T-helper 2 cell treated with Interferon-gamma antibody and Interleukin-4, amounts not matched to agents 100 ng/mL and 5 ng/mL, for 36 hours (primary cell): ENCODE measurements around the gene LCORL. TPM values are rescaled to one million over a fixed set of nuclear protein-coding genes. Genes with fewer than 3 reads are reported as not detected.

Experiments used
- intact Hi-C: fragments of 100-400 bp; cut with micrococcal nuclease; formaldehyde crosslinking; loops from one replicate; pipeline ENCODE4 v1.15.1; 2023
- total RNA-seq: library from RNA; stranded (reverse); gene quantifications from 2 replicates; pipeline ENCODE4 v1.2.3, GENCODE V29; 2022

LCORL gene
- total RNA-seq, 1 donor from 2014 or later, result 10.0 TPM

- intact Hi-C loops, result no loop called here
Measured at GRCh38 chr4:17939054-17939453, 82.5 kb downstream of the LCORL start.

- intact Hi-C loops, result no loop called here
Measured at GRCh38 chr4:17934286-17934685, 87.3 kb downstream of the LCORL start.

DNA sequence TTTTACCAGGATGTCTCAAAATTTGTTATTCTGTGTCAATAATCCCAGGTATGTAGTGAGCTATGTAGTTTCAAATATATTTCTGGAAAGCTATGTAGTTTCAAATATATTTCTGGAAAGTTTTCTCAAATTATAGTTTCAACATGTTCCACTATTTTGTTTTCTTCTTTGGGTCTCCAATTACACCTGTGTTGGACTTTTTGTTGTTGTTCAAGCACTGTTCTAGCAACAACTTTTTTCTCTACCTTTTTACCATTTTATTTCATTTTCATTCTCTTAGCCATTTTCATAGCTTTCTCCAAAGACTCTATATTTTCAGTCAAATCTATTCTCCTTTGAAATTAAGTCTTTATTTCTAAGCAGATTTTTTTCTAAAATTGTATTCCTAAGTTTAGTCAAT, 88.4 kb downstream of the LCORL start:
- intact Hi-C loops, result no loop called here

GRCh38 chr4:17932041-17932440, 89.5 kb downstream of the LCORL start:
- intact Hi-C loops, result no loop called here

DNA sequence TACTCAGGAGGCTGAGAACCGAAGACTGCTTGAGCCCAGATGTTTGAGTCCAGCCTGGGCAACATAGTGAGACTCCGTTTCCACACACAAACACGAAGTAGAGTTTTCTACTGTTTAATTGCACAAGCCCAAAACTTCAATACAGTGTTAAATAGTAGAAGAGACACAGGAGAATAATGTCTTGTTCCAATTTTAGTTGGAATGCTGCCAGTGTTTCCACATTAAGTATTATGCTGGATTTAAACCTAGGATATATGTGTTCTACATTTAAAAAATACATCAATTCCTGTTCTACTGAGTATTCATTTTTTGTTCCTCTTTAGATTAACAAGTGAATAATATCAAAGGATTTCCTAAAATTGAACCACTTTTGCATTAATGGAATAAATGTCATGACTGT, 91.3 kb downstream of the LCORL start:
- intact Hi-C loops, result no loop called here

DNA sequence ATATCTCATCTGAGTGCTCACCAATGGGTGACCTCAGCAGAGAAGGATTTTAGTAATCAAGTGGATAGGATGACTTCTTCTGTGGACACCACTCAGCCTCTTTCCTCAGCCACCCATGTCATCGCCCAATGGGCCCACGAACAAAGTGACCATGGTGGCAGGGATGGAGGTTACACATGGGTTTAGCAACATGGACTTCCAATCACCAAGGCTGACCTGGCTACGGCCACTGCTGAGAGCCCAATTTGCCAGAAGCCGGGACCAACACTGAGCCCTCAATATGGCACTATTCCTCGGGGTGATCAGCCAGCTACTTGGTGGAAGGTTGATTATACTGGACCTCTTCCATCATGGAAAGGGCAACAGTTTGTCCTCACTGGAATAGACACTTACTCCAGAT, 97.4 kb downstream of the LCORL start:
- intact Hi-C loops, result no loop called here

- intact Hi-C loops, result no loop called here
Measured at GRCh38 chr4:17921451-17921850, 100.1 kb downstream of the LCORL start.

- intact Hi-C loops, result no loop called here
Measured at GRCh38 chr4:17920681-17921080, 100.9 kb downstream of the LCORL start.

DNA sequence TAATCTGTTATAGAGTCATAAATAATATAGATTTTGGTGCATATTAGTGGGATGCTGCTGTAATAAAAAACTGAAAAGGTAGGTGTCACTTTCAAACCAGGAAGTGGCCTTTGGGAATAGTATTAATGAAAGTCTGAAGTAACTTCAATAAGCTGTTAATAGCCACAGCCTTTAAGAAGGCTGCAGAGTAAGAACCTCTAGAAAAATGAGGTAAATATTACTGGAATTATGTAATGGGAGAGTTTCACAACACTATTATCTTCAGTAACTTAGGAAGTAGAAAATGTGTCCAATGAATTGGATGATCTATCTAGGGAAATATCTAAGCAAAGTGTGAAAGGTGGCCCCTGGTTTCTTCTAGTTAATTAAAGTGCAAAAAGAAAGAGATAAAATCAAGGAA, 106.1 kb downstream of the LCORL start:
- intact Hi-C loops, result no loop called here

DNA sequence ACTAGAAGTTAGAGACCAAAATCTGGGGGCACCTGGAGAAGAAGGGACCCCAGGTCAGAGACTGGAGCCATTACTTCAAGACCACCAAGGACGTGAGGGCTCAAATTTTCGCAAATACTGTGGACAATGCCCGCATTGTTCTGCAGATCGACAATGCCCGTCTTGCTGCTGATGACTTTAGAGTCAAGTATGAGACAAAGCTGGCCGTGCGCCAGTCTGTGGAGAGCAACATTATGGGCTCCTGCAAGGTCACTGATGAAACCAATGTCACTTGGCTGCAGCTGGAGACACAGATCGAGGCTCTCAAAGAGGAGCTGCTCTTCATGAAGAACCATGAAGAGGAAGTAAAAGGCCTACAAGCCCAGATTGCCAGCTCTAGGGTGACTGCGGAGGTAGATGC, 109.5 kb downstream of the LCORL start:
- intact Hi-C loops, result no loop called here

DNA sequence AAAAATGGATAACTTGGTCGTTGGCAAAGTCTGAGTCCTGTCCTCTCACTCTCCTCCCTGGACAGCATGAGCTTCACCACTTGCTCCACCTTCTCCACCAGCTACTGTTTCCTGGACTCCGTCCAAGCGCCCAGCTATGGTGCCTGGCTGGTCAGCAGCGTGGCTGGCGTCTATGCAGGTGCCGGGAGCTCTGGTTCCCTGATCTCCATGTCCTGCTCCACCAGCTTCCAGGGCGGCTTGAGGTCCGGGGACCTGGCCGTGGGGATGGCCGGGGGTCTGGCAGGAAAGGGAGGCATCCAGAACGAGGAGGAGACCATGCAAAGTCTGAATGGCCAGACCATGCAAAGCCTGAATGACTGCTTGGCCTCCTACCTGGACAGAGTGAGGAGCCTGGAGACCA, 109.9 kb downstream of the LCORL start:
- intact Hi-C loops, result no loop called here

- intact Hi-C loops, result no loop called here
Measured at GRCh38 chr4:17898553-17899055, 123.0 kb downstream of the LCORL start.

DNA sequence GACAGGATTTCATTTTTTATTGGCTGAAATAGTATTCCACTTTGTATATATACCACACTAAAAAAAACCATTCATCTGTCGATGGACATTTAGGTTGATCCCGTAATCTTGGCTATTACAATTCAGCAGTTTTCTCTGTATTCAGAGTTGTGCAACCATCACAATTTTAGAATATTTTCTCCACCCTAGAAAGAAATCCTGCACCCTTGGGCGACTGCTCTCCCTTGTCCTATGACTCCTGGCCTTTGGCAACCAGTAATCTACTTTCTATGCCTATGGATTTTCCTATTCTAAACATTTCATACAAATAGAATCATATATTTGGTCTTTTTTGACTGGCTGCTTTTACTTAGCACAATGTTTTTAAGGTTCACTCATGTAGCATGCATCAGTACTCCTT, 126.1 kb downstream of the LCORL start:
- intact Hi-C loops, result no loop called here

DNA sequence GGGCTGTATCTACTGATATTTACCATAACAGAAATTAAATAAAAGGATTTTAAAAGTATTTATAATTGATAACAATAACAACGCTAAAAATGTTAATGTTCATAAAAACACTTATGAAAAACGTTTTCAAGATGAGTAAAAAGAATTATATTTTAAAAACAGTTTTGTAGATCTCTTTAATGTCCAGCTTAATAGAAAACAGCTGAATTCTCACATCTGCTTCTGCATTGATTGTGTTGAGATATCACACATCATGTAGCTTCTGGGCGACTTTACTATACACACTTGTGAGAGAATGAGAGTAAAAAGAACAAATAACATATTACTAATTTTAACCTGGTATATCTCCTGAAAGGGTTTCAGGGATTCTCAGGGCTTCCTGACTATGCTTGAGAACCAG, 127.1 kb downstream of the LCORL start:
- intact Hi-C loops, result no loop called here

- intact Hi-C loops, result no loop called here
Measured at GRCh38 chr4:17889692-17890091, 131.9 kb downstream of the LCORL start.

- intact Hi-C loops, result no loop called here
Measured at GRCh38 chr4:17884511-17884910, 137.0 kb downstream of the LCORL start.

DNA sequence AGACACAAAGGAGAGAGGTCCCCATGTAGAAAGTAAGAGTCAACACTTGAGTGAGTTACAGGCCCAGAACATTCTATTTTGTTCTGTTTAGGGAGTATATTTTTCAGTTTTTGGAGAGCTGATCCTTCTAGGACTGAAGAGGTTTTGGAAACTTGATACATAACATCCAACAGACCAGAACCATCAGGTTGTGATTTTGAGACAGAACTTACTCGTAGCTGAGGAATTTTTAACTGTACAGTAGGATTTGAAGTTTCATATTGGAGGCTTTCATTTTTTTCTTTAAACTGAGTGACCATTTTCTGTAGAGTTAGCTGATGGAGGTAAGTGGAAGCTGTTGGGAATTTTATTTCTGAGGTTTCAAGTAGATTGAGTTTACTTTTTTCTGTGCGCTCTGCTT, 137.5 kb downstream of the LCORL start:
- intact Hi-C loops, result no loop called here

DNA sequence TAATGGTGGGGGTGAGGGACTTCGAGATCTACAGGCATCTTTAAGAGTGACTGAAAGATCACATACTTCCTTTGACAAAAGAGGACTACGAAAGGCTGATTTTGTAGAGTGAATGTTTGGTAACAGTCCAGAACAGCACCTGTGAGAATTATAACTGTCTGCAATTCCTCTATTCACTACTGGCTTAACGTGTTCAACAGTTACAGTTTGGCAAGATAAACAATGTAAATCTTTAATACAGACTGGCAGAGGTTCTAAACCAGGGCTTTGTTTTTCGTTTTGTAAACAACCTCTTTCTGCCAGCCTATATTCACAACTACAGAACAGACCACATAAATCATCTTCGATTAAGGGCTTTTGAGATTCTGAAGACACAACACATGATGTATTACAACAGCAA, 143.9 kb downstream of the LCORL start:
- intact Hi-C loops, result no loop called here

- intact Hi-C loops, result no loop called here
Measured at GRCh38 chr4:17876943-17877342, 144.6 kb downstream of the LCORL start.

DNA sequence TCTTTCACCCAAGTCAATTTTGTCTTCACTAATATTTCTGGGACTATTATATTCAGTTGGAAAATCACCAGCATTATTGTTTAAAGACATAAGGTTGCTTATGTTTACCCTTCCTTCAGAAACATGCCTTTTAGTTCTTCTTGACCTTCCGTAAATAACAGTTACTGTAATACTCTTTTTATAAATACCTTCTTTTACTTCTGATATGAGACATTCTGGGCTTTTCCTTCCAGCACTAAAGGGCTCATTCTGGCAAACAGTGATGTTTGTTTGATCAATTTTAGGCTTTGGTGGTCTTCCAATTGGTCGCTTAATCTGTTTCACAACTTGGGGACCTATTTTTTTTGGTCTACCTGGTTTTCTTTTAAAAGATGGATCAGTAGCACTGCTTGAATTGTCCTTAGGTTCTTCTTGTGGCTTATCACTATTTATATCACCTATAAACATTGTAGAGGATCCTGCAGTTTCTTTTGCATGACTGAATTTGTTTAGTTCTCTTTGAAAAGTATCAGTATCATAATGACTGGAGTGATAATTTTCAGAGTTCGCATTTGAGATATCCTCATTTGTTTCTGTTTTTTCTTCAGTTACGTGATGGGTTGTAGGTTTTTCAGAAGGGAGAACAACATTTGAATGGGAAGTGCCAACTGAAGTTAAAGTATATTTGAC, 146.0 kb downstream of the LCORL start:
- intact Hi-C loops, result no loop called here

DNA sequence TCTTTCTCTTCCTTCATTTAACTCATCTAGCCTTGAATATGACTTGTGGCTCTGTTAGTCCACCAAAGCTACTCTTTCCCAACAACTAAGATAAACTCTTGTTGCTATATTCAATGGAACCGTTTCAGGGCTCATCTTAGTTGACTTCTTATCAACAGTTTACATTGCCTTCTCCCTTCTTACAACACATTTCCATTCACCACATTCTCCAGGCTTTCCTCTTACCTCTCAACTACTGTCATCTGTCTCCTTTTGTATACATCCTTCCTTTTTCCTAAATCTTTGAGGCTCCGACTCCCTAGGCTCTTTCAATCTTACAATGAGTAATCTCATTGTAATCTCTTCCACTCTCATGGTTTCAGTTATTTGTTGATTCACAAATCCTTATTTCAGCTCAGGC, 152.2 kb downstream of the LCORL start:
- intact Hi-C loops, result no loop called here

DNA sequence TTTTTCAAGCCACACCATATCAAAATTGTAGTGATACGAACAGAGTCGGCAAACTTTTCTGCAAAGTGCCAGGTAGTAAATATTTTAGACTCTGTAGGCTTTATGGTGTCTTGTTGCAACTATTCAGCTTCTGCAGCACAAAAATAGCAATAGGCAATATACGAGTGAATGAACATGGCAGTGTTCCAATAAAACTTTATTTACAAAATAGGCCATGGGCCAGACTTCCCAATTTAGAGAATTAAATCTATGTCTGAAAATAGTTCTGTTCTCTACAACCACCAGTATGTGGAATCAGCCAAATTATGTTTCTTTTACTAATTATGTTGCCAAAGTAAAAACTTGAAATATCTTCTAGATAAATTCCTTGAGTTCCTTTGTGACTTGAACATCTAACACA, 154.3 kb downstream of the LCORL start:
- intact Hi-C loops, result no loop called here

DNA sequence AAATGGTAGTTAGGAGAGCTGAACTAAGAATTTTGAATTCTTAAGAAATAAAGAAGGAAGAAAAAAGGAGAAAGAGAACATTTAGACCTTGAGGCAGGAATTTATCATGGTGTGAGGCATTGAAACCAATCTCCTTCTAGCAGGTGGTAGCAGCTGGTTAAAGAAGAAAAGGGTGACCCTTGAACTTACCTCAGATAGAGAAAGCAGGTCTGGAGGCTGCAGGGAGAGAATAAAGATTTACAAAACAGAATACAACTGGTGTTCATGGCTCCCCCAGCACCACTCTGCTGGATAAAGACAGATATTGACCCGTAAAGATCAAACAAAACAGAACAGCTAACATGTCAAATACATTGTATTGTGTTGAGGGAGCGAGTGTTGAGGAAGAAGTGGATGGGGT, 154.7 kb downstream of the LCORL start:
- intact Hi-C loops, result no loop called here

GRCh38 chr4:17865866-17866363, 155.6 kb downstream of the LCORL start:
- intact Hi-C loops, result no loop called here
